ENCODE measurements around the gene ATF1.

Gene ATF1

DNA sequence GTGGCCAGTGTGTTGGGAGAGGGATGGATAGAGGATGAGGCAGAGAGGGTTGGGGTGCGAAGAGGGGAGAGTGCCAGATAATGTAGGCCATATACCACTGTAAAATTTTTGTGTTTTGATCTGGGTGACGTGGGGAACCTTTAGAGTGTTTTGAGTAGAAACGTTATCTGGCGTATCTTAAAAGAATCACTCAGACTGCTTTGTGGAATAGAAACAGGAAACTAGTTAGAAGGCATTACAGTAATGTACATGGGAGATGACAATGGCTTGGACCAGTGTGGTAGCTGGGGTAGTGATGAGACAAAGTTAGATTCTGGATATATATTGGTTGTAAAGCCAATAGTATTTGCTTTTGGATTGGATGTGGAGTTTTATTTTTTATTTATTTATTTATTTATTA lies 20.6 kb downstream of the ATF1 start:
- TF ChIP-seq, protein P1, sequence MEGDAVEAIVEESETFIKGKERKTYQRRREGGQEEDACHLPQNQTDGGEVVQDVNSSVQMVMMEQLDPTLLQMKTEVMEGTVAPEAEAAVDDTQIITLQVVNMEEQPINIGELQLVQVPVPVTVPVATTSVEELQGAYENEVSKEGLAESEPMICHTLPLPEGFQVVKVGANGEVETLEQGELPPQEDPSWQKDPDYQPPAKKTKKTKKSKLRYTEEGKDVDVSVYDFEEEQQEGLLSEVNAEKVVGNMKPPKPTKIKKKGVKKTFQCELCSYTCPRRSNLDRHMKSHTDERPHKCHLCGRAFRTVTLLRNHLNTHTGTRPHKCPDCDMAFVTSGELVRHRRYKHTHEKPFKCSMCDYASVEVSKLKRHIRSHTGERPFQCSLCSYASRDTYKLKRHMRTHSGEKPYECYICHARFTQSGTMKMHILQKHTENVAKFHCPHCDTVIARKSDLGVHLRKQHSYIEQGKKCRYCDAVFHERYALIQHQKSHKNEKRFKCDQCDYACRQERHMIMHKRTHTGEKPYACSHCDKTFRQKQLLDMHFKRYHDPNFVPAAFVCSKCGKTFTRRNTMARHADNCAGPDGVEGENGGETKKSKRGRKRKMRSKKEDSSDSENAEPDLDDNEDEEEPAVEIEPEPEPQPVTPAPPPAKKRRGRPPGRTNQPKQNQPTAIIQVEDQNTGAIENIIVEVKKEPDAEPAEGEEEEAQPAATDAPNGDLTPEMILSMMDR (IDR thresholded peaks at IDR 0.05; ENCODE audit: low read depth, low read length) = no peak
- DNase-seq (ENCODE audit: extremely low read depth, low read depth) = no peak

DNA sequence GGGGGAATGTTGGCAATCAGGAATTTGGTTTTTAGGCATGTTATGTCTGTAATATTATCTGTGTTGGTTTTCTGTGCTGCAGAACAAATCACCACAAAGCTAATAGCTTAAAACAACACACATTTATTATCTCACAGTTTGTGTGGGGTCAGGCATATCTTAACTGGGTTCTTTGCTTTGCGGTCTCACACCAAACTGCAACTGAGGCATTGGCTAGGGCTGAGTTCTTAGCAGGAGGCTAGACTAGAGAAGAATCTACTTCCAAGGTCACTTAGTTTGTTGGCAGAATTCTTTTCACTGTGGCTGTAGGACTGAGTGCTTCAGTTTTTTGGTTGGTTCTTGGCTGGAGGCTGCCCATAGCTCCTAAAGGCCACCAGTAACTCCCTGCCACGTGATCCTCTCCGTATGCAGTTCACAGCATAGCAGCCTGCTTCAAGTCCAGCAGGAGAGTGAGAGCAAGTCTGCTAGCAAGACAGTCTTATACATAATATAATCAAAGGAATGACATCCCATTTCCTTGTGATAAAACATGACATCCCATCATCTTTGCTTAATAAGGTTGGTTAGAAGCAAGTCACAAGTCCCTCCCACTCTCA lies 21.6 kb downstream of the ATF1 start:
- DNase-seq (ENCODE audit: extremely low read depth, low read depth) = no peak
- TF ChIP-seq, protein P1 (IDR thresholded peaks at IDR 0.05; ENCODE audit: low read depth, low read length) = no peak

DNA sequence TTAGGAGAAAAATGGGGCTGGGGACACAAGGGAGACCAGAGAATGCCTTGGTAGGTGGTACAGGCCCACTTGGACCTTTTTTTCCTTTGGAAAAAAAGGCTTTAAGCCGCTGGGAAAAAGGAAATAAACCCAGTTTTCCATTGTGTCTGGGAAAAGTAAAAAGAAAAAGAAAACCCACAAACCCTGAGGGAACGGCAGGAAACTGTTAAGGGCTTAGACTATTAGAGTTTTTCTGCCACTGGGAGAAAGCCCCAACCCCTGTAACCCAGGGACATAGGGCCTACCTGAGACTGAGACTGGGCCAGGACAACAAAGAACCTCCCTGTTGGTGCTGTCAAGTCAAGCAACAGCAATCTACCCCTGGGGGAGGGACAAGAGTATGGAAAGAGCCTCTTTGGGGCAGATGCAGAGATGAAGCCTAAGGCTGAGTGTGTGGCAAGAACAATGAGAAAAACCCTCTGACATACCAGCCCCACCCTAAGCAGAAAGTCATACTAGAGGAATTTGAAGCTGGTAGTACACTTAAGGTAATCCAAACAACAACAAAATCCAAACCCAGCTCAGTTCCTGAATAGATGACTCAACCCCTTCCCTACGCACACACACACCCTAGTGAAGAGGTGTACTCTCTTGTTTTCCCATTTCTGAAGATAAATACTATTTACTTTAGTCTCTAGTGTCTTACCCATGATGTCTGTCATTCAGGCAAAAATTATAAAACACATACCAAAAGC lies 22.8 kb downstream of the ATF1 start:
- TF ChIP-seq, protein P1 (IDR thresholded peaks at IDR 0.05; ENCODE audit: low read depth, low read length) = no peak
- peak; percentile 81 for DNase-seq (ENCODE audit: extremely low read depth, low read depth)

DNA sequence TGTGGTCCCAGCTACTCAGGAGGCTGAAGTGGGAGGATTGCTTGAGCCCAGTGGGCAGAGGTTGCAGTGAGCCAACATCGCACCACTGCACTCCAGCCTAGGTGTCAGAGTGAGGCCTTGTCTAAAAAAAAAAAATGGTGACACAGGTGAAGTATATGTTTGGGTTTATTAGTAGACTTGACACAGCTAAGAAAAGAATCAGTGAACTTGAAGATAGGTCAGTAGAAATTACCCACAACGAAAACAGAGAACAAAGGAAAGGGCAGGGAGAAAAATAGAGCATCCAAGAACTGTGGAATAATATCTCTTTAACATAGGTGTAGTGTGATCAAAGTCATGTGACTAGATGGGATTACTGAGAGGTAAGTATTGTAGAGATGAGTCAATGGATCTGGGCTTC lies 23.7 kb downstream of the ATF1 start:
- no peak for DNase-seq (ENCODE audit: extremely low read depth, low read depth)
- TF ChIP-seq, protein P1 (IDR thresholded peaks at IDR 0.05; ENCODE audit: low read depth, low read length) = no peak

DNA sequence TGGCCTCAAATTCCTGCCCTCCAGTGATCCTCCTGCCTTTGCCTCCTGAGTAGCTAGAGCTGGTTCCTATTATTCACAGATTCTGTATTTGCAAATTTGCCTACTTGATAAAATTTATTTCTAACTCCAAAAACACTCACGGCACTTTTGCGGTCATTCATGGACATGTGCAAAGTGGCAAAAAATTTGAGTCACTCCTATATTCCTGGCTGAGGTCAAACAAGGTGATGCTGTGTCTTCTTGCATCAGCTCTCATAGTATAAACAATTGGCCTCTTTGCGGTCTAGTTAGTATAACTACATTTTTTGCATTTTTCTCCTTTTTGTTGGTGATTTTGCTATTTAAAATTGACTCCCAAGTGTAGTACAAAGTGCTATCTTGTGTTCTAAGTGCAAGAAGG lies 24.7 kb downstream of the ATF1 start:
- DNase-seq (ENCODE audit: extremely low read depth, low read depth) = peak; percentile 69
- TF ChIP-seq, protein P1 (IDR thresholded peaks at IDR 0.05; ENCODE audit: low read depth, low read length) = no peak

DNA sequence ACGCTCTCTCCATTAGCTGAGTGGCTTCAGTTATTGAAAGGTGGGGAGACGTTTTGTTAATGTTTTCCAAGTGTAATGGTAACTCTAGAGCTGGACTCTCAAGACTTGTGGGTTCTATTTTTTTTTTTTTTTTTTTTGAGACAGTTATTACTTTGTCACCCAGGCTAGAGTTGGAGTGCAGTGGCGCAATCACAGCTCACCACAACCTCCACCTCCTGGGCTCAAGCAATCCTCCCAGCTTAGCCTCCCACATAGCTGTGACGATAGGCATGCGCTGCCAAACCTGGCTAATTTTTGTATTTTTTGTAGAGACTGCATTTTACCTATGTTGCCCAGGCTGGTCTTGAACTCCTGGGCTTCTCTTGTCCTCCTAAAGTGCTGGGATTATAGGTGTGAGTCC lies 26.2 kb downstream of the ATF1 start:
- TF ChIP-seq, protein P1 (IDR thresholded peaks at IDR 0.05; ENCODE audit: low read depth, low read length) = no peak

DNA sequence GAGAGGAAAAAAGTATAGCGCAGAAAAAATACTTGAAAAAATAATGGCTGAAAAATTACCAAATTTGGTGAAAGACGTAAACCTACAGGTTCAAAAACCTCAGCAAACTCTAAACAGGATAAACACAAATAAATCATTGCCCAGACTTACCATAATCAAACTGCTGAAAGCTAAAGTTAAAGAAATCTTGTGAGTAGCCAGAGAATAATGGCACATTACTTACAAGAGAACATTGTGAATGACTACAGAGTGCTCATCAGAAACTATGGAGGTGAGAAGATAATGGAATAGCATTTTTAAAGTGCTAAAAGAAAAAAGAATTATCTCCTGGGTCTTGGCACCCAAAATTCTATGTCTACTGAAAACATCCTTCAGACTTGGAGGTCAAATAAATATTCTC lies 36.0 kb downstream of the ATF1 start:
- TF ChIP-seq, protein P1 (IDR thresholded peaks at IDR 0.05; ENCODE audit: low read depth, low read length) = no peak
- no peak for DNase-seq (ENCODE audit: extremely low read depth, low read depth)

More for the DNA sequence above, 26.2 kb downstream of the ATF1 start:
- no peak for DNase-seq (ENCODE audit: extremely low read depth, low read depth)

Data from AG09319 (cell line).